ENCODE results near the gene DDRGK1. TPM values are rescaled to one million over a fixed set of nuclear protein-coding genes. Genes with fewer than 3 reads are reported as not detected.

DDRGK1 gene
- polyA plus RNA-seq, 5 donors, result 38.9 to 56.6 (median 50.9) TPM

- no peak for DNase-seq
These were observed 32.8 kb upstream of the DDRGK1 start for GRCh38 chr20:3237011-3237957.

- no peak for DNase-seq
These were observed 31.3 kb upstream of the DDRGK1 start for GRCh38 chr20:3235666-3236324.

DNA sequence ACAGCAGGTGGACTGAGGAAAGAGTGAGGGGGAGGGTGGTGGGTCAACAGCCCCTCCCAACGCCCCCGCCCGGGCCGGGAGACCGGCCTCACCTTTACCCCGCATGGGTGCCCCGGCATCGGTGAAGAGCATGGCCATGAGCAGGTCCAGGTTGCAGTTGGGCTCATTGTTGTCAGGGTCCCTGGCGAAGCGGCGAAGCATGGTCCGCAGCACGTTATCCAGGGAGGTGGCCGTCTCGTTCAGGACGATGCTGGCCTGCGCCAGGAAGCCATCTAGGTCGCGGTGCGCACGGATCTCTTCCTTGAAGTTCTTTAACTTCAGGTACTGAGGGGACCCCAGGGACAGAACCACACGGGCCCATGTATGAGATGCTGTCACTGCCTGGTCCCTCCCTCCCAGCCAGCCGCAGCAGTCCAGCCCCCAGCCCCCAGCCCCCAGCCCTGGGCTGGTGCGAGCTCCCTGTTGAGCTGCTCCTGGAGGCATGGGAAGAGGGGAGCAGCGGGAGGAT is 29.6 kb upstream of the DDRGK1 start:
- DNase-seq, result no peak

- DNase-seq, result no peak
These were observed 28.9 kb upstream of the DDRGK1 start for GRCh38 chr20:3233131-3233990.

DNA sequence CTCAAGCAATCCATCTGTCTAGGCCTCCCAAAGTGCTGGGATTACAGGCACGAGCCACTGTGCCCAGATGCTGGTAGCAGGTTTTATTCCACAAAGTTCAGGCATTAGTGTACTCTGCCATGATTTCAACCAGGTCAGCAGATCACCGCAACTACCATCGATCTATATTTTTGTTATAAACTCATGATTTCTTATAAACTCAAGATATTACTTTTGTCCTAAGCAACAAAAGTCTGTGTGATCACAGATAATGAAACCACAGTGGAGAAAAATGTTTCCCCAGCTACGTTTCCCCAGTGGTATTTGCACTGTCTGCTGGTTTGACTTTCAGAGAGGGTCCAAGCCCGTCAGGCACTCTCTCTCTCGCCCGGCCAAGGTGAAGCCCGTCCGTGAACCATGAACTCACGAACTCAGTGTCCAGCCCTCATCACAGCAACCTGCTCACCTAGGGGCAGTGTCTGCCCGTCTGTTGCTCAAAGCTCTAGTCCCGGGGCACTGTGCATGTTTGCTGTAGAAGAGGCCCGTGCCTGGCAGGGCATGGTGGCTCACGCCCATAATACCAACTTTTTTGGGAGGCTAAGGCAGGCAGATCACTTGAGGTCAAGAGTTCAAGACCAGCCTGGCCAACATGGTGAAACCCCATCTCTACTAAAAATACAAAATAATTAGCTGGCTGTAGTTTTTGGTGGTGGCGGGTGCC is 27.6 kb upstream of the DDRGK1 start:
- DNase-seq, result no peak

DNA sequence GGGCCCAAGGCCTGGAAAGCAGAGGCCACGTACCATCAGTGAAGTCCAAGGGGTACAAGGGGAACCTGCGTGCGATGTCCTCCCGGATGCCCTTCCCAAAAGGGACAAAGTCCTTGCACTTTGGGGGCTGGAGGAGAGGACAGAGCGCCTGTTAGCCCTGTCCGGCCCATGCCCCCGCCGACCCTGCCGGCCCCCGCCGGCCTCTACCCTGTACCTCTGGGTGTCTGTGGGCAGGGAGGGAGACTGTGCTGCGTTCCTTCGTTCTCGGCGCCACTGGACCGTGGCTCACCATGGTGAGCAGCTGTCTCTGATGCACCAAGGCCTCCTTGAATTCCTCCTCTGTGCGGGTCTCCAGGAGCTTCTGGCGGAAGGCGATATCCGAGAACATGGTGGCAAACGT is 26.6 kb upstream of the DDRGK1 start:
- no peak for DNase-seq

DNA sequence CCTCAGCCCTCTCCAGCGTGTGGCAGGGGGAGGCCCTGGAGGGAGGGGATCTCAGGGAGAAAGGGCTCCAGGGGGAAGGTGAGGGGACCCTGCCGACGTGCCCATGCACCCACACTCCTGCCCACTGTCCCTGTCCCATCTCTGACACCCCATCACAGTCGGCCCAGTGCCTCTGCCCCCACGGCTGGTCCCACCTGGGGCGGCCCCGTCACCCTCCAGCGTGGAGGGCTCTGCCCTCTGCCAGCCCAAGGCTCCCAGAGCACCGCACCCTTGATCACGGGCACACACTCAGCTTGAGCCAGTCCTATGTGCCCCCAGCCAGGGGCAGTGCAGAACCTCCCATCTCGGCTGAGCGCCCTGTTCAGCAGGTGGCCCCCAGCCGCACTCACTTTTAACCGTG is 25.3 kb upstream of the DDRGK1 start:
- no peak for DNase-seq

- no peak for DNase-seq
These were observed 24.7 kb upstream of the DDRGK1 start for GRCh38 chr20:3229158-3229557.

- DNase-seq, result no peak
These were observed 24.2 kb upstream of the DDRGK1 start for GRCh38 chr20:3228750-3229032.

GRCh38 chr20:3227936-3228749 is 23.7 kb upstream of the DDRGK1 start:
- DNase-seq, result no peak

GRCh38 chr20:3227506-3227905 is 23.0 kb upstream of the DDRGK1 start:
- DNase-seq, result no peak

- no peak for DNase-seq
These were observed 22.4 kb upstream of the DDRGK1 start for GRCh38 chr20:3226864-3227263.

GRCh38 chr20:3226093-3226492 is 21.6 kb upstream of the DDRGK1 start:
- DNase-seq, result no peak

GRCh38 chr20:3224681-3225421 is 20.4 kb upstream of the DDRGK1 start:
- no peak for DNase-seq

- DNase-seq, result no peak
These were observed 19.7 kb upstream of the DDRGK1 start for GRCh38 chr20:3223994-3224680.

- no peak for DNase-seq
These were observed 19.1 kb upstream of the DDRGK1 start for GRCh38 chr20:3223651-3223993.

DNA sequence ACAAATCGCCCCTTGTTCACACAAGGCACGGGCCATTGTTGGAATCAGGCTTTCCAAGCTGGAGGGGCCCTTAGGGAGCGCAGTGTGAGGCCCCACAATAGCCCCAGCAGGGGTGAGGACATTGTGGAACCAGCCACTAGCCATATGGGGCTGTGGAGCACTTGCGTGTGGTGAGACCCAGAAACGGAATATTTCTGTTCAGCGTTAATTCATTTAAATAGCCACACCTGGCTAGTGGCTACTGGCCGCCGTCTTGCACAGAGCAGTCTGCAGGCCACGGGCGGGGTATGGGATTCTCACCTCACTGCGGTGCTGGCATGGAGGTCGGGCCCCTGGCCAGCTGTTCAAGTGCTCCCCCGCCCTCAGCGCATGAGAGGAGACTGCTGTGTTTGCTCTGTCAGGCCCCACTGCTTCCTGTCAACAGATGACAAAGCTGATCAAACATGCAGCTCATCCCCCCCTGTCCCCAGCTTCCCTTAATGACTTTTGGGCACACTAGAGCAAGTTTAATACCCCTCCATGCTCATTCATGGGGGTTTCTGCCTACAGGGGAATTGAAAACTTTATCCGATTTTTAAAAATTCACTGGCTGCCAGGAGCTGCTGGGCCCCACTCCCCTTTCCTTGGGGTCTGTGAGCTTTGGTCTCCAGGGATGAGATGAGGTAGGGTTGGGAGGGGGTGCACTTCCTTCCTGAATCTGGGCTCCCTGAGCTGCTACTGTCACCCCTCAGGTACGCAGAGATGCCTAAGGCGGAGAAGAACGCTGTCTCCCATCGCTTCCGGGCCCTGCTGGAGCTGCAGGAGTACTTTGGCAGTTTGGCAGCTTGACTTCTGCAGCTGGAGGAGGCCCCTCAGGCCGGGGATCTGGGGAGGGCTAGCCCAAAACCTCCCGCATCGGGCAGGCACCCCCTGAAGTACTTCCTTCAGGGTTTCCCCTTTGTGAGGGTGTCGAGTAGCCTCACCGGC is 18.4 kb upstream of the DDRGK1 start:
- DNase-seq, result no peak
